ENCODE results near the gene AQP6.

DNA sequence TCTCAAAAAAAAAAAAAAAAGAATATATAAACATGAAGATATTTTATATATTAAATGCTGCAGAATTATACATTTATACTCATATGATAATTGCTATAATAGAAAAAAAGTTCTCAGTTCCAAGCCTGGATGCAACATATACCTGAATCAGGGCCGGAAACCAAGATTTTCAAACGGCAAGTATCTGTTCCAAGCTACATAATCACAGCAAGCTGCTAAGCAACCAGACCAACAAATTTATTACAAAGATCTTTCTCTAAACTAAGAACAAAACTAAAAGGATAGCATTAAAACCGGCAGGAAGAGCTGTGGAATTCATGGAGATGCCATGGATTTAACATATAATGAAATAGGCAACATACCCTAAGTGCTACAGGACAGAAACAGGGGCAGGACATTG, 45.4 kb downstream of the AQP6 start:
- TF ChIP-seq, protein P1, sequence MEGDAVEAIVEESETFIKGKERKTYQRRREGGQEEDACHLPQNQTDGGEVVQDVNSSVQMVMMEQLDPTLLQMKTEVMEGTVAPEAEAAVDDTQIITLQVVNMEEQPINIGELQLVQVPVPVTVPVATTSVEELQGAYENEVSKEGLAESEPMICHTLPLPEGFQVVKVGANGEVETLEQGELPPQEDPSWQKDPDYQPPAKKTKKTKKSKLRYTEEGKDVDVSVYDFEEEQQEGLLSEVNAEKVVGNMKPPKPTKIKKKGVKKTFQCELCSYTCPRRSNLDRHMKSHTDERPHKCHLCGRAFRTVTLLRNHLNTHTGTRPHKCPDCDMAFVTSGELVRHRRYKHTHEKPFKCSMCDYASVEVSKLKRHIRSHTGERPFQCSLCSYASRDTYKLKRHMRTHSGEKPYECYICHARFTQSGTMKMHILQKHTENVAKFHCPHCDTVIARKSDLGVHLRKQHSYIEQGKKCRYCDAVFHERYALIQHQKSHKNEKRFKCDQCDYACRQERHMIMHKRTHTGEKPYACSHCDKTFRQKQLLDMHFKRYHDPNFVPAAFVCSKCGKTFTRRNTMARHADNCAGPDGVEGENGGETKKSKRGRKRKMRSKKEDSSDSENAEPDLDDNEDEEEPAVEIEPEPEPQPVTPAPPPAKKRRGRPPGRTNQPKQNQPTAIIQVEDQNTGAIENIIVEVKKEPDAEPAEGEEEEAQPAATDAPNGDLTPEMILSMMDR (IDR thresholded peaks at IDR 0.05), result no peak
- TF ChIP-seq POLR2A (IDR thresholded peaks at IDR 0.05), result no peak

Data from right lobe of liver (tissue), 4 donors.